Vagina (tissue), 2 donors: Measurements from ENCODE around the gene DAB2IP.

ENCODE experiments used
- CTCF ChIP-seq, 3 experiments: fragments of 450-650 bp in 2 of 3; fragments of 200-600 bp in 1 of 3; sonication (generic) in 1 of 3; IDR thresholded peaks; one replicate each; pipeline ENCODE4 v1.5.1; 2017 to 2019; ENCODE audit warnings: antibody characterized with exemption in 3 of 3, mild to moderate bottlenecking in 2 of 3, moderate library complexity in 2 of 3
- POLR2A ChIP-seq, 2 donors: fragments of 450-650 bp; IDR thresholded peaks; one replicate each; pipeline ENCODE4 v1.6.1; 2017; ENCODE audit warnings: antibody characterized with exemption in 2 of 2, mild to moderate bottlenecking in 2 of 2, moderate library complexity in 2 of 2
- POLR2AphosphoS5 ChIP-seq, 2 donors: sonication (generic); formaldehyde crosslinking; IDR thresholded peaks; one replicate each; pipeline ENCODE4 v1.9.0; 2017; ENCODE audit warnings: antibody characterized with exemption in 2 of 2, mild to moderate bottlenecking in 2 of 2, low read depth in 1 of 2; ENCODE audit not compliant: insufficient read depth in 1 of 2

- TF ChIP-seq CTCF (IDR thresholded peaks at IDR 0.05) (no peak), POLR2A (IDR thresholded peaks at IDR 0.05) (no peak), POLR2AphosphoS5 (IDR thresholded peaks at IDR 0.05; ENCODE audit: insufficient read depth in 1 of 2, low read depth in 1 of 2) (no peak)
These were observed 112.3 kb downstream of the DAB2IP start for GRCh38 chr9:121763561-121764370.
